HCT116 (cell line): ENCODE data around the gene EPHB3. TPM values are rescaled to one million over a fixed set of nuclear protein-coding genes. Genes with fewer than 3 reads are reported as not detected.

Experiments
- ATAC-seq: fragments of 200-7000 bp; cut with Tn5 transposase; 2 replicates; pipeline ENCODE4 v1.9.1; 2020; ENCODE audit warnings: mild to moderate bottlenecking, moderate library complexity
- BruUV-seq: library from RNA; stranded (reverse); fragments of 400-500 nt; replicated peaks from 2 replicates; lab custom pipeline; 2021; lab: Mats Ljungman, UMichigan
- CTCF ChIA-PET: fragments of 300-600 bp; sonication (Branson Sonifier 250); formaldehyde crosslinking; loops from one replicate; lab custom pipeline; 2021; ENCODE audit warnings: antibody characterized with exemption; lab: Charles Lee
- POLR2A ChIA-PET: fragments of 300-600, 350-600 bp; sonication (Branson Sonifier 250); formaldehyde crosslinking; loops from one replicate; lab custom pipeline; 2021; ENCODE audit warnings: antibody characterized with exemption; lab: Charles Lee
- RAD21 ChIA-PET, 2 experiments: fragments of 300-600 bp; sonication (Branson Sonifier 250); formaldehyde crosslinking; loops; one replicate each; lab custom pipeline; 2023; ENCODE audit warnings: low total read pairs in 2 of 2; ENCODE audit not compliant: uncharacterized antibody in 2 of 2, unreplicated experiment in 2 of 2, low non-redundant PET in 1 of 2; lab: Charles Lee
- DNase-seq: peaks from one replicate; pipeline ENCODE4 v3.0.0-alpha.2; 2010; ENCODE audit warnings: low read depth, low spot score
- H2AFZ ChIP-seq: fragments of 200-600 bp; shearing (Covaris generic), sonication (generic); 2 replicates; pipeline ENCODE4 v1.6.1; 2017; ENCODE audit warnings: low read depth, mixed run types, mixed read lengths, antibody characterized with exemption, low read length; ENCODE audit not compliant: poor library complexity, severe bottlenecking
- H3K27ac ChIP-seq: 2 replicates; pipeline ENCODE4 v1.5.1; 2012; ENCODE audit warnings: low read depth, low read length
- H3K27me3 ChIP-seq: fragments of 200-600 bp; sonication (generic); 2 replicates; pipeline ENCODE4 v1.6.1; 2016; ENCODE audit warnings: mixed run types, low read length, mixed read lengths; ENCODE audit not compliant: insufficient read depth
- H3K36me3 ChIP-seq, 2 experiments: fragments of 200-500 bp in 1 of 2; fragments of 200-600 bp in 1 of 2; sonication (Bioruptor generic) in 1 of 2; sonication (generic) in 1 of 2; 2 replicates each; pipeline versions ENCODE4 v1.5.1 to v1.6.1; 2014 to 2016; ENCODE audit warnings: low read length in 2 of 2, inconsistent platforms in 1 of 2, mixed read lengths in 1 of 2, mixed run types in 1 of 2; ENCODE audit not compliant: insufficient read depth in 2 of 2, control insufficient read depth in 1 of 2
- H3K4me1 ChIP-seq, 2 experiments: fragments of 200-600 bp in 1 of 2; sonication (generic) in 1 of 2; 2 replicates each; pipeline versions ENCODE4 v1.5.1 to v1.6.1; 2012 to 2017; ENCODE audit warnings: low read length in 2 of 2, inconsistent platforms in 1 of 2, mild to moderate bottlenecking in 1 of 2, mixed read lengths in 1 of 2, mixed run types in 1 of 2, moderate library complexity in 1 of 2; ENCODE audit not compliant: insufficient read depth in 2 of 2, control insufficient read depth in 1 of 2
- H3K4me2 ChIP-seq: fragments of 200-600 bp; sonication (generic); 2 replicates; pipeline ENCODE4 v1.6.1; 2017; ENCODE audit warnings: mixed run types, low read length, mixed read lengths
- H3K4me3 ChIP-seq, 2 experiments: fragments of 200-600 bp in 1 of 2; sonication (generic) in 1 of 2; replicated peaks in 1 of 2; 2 replicates each; pipeline ENCODE4 v1.5.1; 2011 to 2016; ENCODE audit warnings: low read length in 2 of 2, control low read depth in 1 of 2, low read depth in 1 of 2, mild to moderate bottlenecking in 1 of 2, mixed read lengths in 1 of 2, mixed run types in 1 of 2
- H3K79me2 ChIP-seq: fragments of 200-600 bp; sonication (generic); 2 replicates; pipeline ENCODE4 v1.6.1; 2017; ENCODE audit warnings: mild to moderate bottlenecking, mixed run types, low read length, moderate library complexity, mixed read lengths; ENCODE audit not compliant: insufficient read depth
- H3K9ac ChIP-seq: fragments of 200-600 bp; sonication (generic); 2 replicates; pipeline ENCODE4 v1.6.1; 2016; ENCODE audit warnings: low read length, mixed read lengths
- H3K9me2 ChIP-seq: fragments of 200-600 bp; sonication (generic), shearing (Covaris generic); 2 replicates; pipeline ENCODE4 v1.6.1; 2017; ENCODE audit warnings: mixed run types, mild to moderate bottlenecking, moderate library complexity; ENCODE audit not compliant: insufficient read depth
- H3K9me3 ChIP-seq, 2 experiments: fragments of 200-500 bp in 1 of 2; fragments of 200-600 bp in 1 of 2; sonication (Bioruptor generic) in 1 of 2; sonication (generic) in 1 of 2; 2 replicates each; pipeline ENCODE4 v1.6.1; 2014 to 2017; ENCODE audit warnings: low read length in 2 of 2, mixed read lengths in 2 of 2, inconsistent platforms in 1 of 2, low read depth in 1 of 2, mild to moderate bottlenecking in 1 of 2, mixed run types in 1 of 2, moderate library complexity in 1 of 2; ENCODE audit not compliant: control insufficient read depth in 1 of 2, insufficient read depth in 1 of 2
- H4K20me1 ChIP-seq: fragments of 200-600 bp; sonication (generic), shearing (Covaris generic); 2 replicates; pipeline ENCODE4 v1.6.1; 2017; ENCODE audit warnings: mixed run types, mild to moderate bottlenecking, moderate library complexity; ENCODE audit not compliant: insufficient read depth
- ATF3 ChIP-seq: IDR thresholded peaks from 2 replicates; pipeline ENCODE4 v1.6.1; 2012
- CBX3 ChIP-seq: IDR thresholded peaks from 2 replicates; pipeline ENCODE4 v1.6.1; 2012; ENCODE audit warnings: low read depth
- CEBPB ChIP-seq: IDR thresholded peaks from 2 replicates; pipeline ENCODE4 v1.6.1; 2012; ENCODE audit warnings: low read depth
- EZH2phosphoT487 ChIP-seq: fragments of 200-600 bp; IDR thresholded peaks from 2 replicates; pipeline ENCODE4 v1.6.1; 2018; ENCODE audit warnings: antibody characterized with exemption, borderline replicate concordance
- POLR2A ChIP-seq: IDR thresholded peaks from 2 replicates; pipeline ENCODE4 v1.7.0; 2011; ENCODE audit warnings: borderline replicate concordance; ENCODE audit not compliant: insufficient read depth, insufficient read length; ENCODE audit errors: extremely low read depth
- POLR2AphosphoS5 ChIP-seq: IDR thresholded peaks from 2 replicates; pipeline ENCODE4 v1.6.1; 2011; ENCODE audit warnings: mild to moderate bottlenecking, low read depth, low read length, moderate library complexity
- RAD21 ChIP-seq: IDR thresholded peaks from 2 replicates; pipeline ENCODE4 v1.6.1; 2012; ENCODE audit warnings: low read depth, mild to moderate bottlenecking
- SIN3A ChIP-seq: IDR thresholded peaks from 2 replicates; pipeline ENCODE4 v1.6.1; 2012; ENCODE audit warnings: low read depth
- TCF7L2 ChIP-seq: IDR thresholded peaks from 2 replicates; pipeline ENCODE4 v1.7.0; 2011; ENCODE audit warnings: borderline replicate concordance, inconsistent platforms; ENCODE audit not compliant: insufficient read depth, insufficient read length; ENCODE audit errors: extremely low read depth
- YY1 ChIP-seq: IDR thresholded peaks from 2 replicates; pipeline ENCODE4 v1.6.1; 2011; ENCODE audit warnings: low read length, low read depth, moderate library complexity, mild to moderate bottlenecking; ENCODE audit not compliant: insufficient replicate concordance; ENCODE audit errors: extremely low read depth
- ZFX ChIP-seq: fragments of 450-650 bp; IDR thresholded peaks from 2 replicates; pipeline ENCODE4 v1.6.1; 2017
- intact Hi-C: fragments of 100-400 bp; cut with micrococcal nuclease; formaldehyde crosslinking; loops from 2 replicates; pipeline ENCODE4 v1.10.0; 2022
- total RNA-seq: library from RNA; stranded (reverse); gene quantifications from one replicate; pipeline ENCODE4 v1.2.1, GENCODE V29; 2021; ENCODE audit not compliant: unreplicated experiment
- TF ChIP-seq, protein P1 (sequence below): IDR thresholded peaks from 2 replicates; pipeline ENCODE4 v1.6.1; 2012
- TF ChIP-seq, protein P2 (sequence below): IDR thresholded peaks from 2 replicates; pipeline ENCODE4 v1.6.1; 2012; ENCODE audit warnings: low read depth

The EPHB3 gene
- total RNA-seq, 1 experiment from 2014 or later = 6.5 TPM

GRCh38 chr3:184524981-184525336, 36.6 kb upstream of the EPHB3 start:
- no peaks in the 10 kb centered on the region for H3K79me2 ChIP-seq
- H4K20me1 ChIP-seq = no peaks in the 10 kb centered on the region
- no peak for TF ChIP-seq CEBPB
- no peak for TF ChIP-seq YY1
- no peak for TF ChIP-seq SIN3A
- no peak for TF ChIP-seq POLR2A
- TF ChIP-seq CBX3 = no peak
- no peak for TF ChIP-seq EZH2phosphoT487
- no peak for TF ChIP-seq TCF7L2
- TF ChIP-seq, protein P1, sequence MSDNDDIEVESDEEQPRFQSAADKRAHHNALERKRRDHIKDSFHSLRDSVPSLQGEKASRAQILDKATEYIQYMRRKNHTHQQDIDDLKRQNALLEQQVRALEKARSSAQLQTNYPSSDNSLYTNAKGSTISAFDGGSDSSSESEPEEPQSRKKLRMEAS = no peak
- TF ChIP-seq, protein P2, sequence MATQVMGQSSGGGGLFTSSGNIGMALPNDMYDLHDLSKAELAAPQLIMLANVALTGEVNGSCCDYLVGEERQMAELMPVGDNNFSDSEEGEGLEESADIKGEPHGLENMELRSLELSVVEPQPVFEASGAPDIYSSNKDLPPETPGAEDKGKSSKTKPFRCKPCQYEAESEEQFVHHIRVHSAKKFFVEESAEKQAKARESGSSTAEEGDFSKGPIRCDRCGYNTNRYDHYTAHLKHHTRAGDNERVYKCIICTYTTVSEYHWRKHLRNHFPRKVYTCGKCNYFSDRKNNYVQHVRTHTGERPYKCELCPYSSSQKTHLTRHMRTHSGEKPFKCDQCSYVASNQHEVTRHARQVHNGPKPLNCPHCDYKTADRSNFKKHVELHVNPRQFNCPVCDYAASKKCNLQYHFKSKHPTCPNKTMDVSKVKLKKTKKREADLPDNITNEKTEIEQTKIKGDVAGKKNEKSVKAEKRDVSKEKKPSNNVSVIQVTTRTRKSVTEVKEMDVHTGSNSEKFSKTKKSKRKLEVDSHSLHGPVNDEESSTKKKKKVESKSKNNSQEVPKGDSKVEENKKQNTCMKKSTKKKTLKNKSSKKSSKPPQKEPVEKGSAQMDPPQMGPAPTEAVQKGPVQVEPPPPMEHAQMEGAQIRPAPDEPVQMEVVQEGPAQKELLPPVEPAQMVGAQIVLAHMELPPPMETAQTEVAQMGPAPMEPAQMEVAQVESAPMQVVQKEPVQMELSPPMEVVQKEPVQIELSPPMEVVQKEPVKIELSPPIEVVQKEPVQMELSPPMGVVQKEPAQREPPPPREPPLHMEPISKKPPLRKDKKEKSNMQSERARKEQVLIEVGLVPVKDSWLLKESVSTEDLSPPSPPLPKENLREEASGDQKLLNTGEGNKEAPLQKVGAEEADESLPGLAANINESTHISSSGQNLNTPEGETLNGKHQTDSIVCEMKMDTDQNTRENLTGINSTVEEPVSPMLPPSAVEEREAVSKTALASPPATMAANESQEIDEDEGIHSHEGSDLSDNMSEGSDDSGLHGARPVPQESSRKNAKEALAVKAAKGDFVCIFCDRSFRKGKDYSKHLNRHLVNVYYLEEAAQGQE = no peak
- no peak for TF ChIP-seq POLR2AphosphoS5
- no peak for TF ChIP-seq ATF3
- TF ChIP-seq ZFX = no peak
- no peak for TF ChIP-seq RAD21
- no peak overlapping the region for H3K4me2 ChIP-seq
- CTCF ChIA-PET = no interaction called here
- H3K27me3 ChIP-seq = no peaks in the 10 kb centered on the region; the same call in 1 of the 2 replicates
- H3K9ac ChIP-seq = no peak overlapping the region
- BruUV-seq = no TSS peak
- no peaks in the 10 kb centered on the region for H3K9me2 ChIP-seq
- ATAC-seq (no peak), DNase-seq (no peak)
- intact Hi-C loops = no loop called here
- POLR2A ChIA-PET = no interaction called here
- H3K9me3 ChIP-seq = no peaks in the 10 kb centered on the region
- H3K4me3 ChIP-seq = no peak overlapping the region
- H3K36me3 ChIP-seq = no peaks in the 10 kb centered on the region
- H2AFZ ChIP-seq = peak overlapping the region; percentile 56
- peaks cover 5 to 16% of the 10 kb centered on the region in 2 experiments; a peak in 3 of 4 replicates for H3K4me1 ChIP-seq
- H3K27ac ChIP-seq = no peak overlapping the region
- RAD21 ChIA-PET = interaction anchor here in 1 of 2 experiments (0.6 to 0.7 kb wide), 2 partner anchors 15 to 157 kb away, joined by 3 to 4 read pairs; no protein-coding TSS in a partner anchor
